ENCODE data around the gene NID1. TPM values are rescaled to one million over a fixed set of nuclear protein-coding genes. Genes with fewer than 3 reads are reported as not detected.
"Not testable (repeated sequence)": the region's sequence is repeated elsewhere in the genome, so short reads cannot be mapped to it uniquely, and the experiment has no call there.

NID1 gene
- total and polyA plus RNA-seq, 8 donors, result 21.4 to 214 (median 89.6) TPM

- Histone ChIP-seq H3K9me3 (no peaks in the 10 kb centered on the region), H3K27ac (no peak overlapping the region), H3K4me1 (peaks cover 0 to 15% (median 0%) of the 10 kb centered on the region in 4 donors), H3K27me3 (no peaks in the 10 kb centered on the region), H3K4me3 (no peak overlapping the region), H3K36me3 (no peaks in the 10 kb centered on the region)
- intact Hi-C loops (cut with DNase I; ENCODE audit: low total_unique reads), result no loop called here
- no peak for TF ChIP-seq CTCF (IDR thresholded peaks at IDR 0.05)
- TF ChIP-seq POLR2AphosphoS5 (IDR thresholded peaks at IDR 0.05), result no peak
- DNase-seq, result no peak
- WGBS, 5 donors, result 95 to 98% (median 97%) methylated on average over 2 of the region's 2 CpGs
Measured at GRCh38 chr1:236078993-236079392, 14.1 kb upstream of the NID1 start.

- H3K27ac ChIP-seq; H3K4me1 ChIP-seq; H3K4me3 ChIP-seq; H3K9me3 ChIP-seq; DNase-seq; H3K27me3 ChIP-seq; H3K36me3 ChIP-seq; intact Hi-C loops (cut with DNase I; ENCODE audit: low total_unique reads): not testable (repeated sequence)
- 94 to 99% (median 96%) methylated on average over 4 of the region's 4 CpGs for WGBS, 5 donors
Measured at GRCh38 chr1:236078077-236078476, 13.2 kb upstream of the NID1 start.

GRCh38 chr1:236075848-236076247 is 11.0 kb upstream of the NID1 start:
- WGBS, 5 donors, result 68 to 80% (median 73%) methylated on average over 4 of the region's 4 CpGs
- TF ChIP-seq EP300 (IDR thresholded peaks at IDR 0.05), result no peak
- TF ChIP-seq POLR2AphosphoS5 (IDR thresholded peaks at IDR 0.05), result no peak
- TF ChIP-seq POLR2A (IDR thresholded peaks at IDR 0.05), result no peak
- TF ChIP-seq CTCF (IDR thresholded peaks at IDR 0.05), result no peak
- intact Hi-C loops (cut with DNase I; ENCODE audit: low total_unique reads), result no loop called here
- no peak overlapping the region for H3K27ac ChIP-seq
- DNase-seq, result no peak
- H3K27me3 ChIP-seq, result no peaks in the 10 kb centered on the region
- no peaks in the 10 kb centered on the region for H3K36me3 ChIP-seq
- H3K4me1 ChIP-seq, result no peaks in the 10 kb centered on the region
- peaks cover 0 to 1% (median under 1%) of the 10 kb centered on the region in 4 donors for H3K9me3 ChIP-seq
- H3K4me3 ChIP-seq, result no peak overlapping the region

- H3K4me3 ChIP-seq, result no peak overlapping the region
- WGBS, 5 donors, result 71 to 92% (median 80%) methylated on average over 4 of the region's 4 CpGs
- intact Hi-C loops (cut with DNase I; ENCODE audit: low total_unique reads), result no loop called here
- H3K4me1 ChIP-seq, result no peaks in the 10 kb centered on the region
- TF ChIP-seq POLR2A (IDR thresholded peaks at IDR 0.05), result no peak
- no peak for TF ChIP-seq POLR2AphosphoS5 (IDR thresholded peaks at IDR 0.05)
- TF ChIP-seq EP300 (IDR thresholded peaks at IDR 0.05), result no peak
- TF ChIP-seq CTCF (IDR thresholded peaks at IDR 0.05), result no peak
- DNase-seq, result no peak
- H3K27me3 ChIP-seq, result no peaks in the 10 kb centered on the region
- peaks cover 0 to 10% (median 3%) of the 10 kb centered on the region in 4 donors for H3K9me3 ChIP-seq
- H3K27ac ChIP-seq, result no peak overlapping the region
- H3K36me3 ChIP-seq, result no peaks in the 10 kb centered on the region
Measured at GRCh38 chr1:236073307-236073897, 8.5 kb upstream of the NID1 start.

GRCh38 chr1:236072001-236072400 is 7.1 kb upstream of the NID1 start:
- Histone ChIP-seq H3K27ac (no peak overlapping the region), H3K4me3 (no peak overlapping the region), H3K4me1 (peaks cover 0 to 7% (median 1%) of the 10 kb centered on the region in 4 donors), H3K9me3 (peaks cover 0 to 10% (median 3%) of the 10 kb centered on the region in 4 donors), H3K36me3 (no peaks in the 10 kb centered on the region), H3K27me3 (no peaks in the 10 kb centered on the region)
- intact Hi-C loops (cut with DNase I; ENCODE audit: low total_unique reads), result no loop called here
- no peak for TF ChIP-seq POLR2A (IDR thresholded peaks at IDR 0.05)
- TF ChIP-seq POLR2AphosphoS5 (IDR thresholded peaks at IDR 0.05), result no peak
- no peak for TF ChIP-seq CTCF (IDR thresholded peaks at IDR 0.05)
- no peak for TF ChIP-seq EP300 (IDR thresholded peaks at IDR 0.05)
- DNase-seq, result no peak
- WGBS, 5 donors, result 78 to 94% (median 83%) methylated on average over 5 of the region's 5 CpGs
